Measurements from ENCODE around the gene BMF. TPM values are rescaled to one million over a fixed set of nuclear protein-coding genes. Genes with fewer than 3 reads are reported as not detected.
"Not testable (repeated sequence)": the region's sequence is repeated elsewhere in the genome, so short reads cannot be mapped to it uniquely, and the experiment has no call there.

The BMF gene
- total RNA-seq, 1 donor from 2014 or later, result 16.9 TPM

DNA sequence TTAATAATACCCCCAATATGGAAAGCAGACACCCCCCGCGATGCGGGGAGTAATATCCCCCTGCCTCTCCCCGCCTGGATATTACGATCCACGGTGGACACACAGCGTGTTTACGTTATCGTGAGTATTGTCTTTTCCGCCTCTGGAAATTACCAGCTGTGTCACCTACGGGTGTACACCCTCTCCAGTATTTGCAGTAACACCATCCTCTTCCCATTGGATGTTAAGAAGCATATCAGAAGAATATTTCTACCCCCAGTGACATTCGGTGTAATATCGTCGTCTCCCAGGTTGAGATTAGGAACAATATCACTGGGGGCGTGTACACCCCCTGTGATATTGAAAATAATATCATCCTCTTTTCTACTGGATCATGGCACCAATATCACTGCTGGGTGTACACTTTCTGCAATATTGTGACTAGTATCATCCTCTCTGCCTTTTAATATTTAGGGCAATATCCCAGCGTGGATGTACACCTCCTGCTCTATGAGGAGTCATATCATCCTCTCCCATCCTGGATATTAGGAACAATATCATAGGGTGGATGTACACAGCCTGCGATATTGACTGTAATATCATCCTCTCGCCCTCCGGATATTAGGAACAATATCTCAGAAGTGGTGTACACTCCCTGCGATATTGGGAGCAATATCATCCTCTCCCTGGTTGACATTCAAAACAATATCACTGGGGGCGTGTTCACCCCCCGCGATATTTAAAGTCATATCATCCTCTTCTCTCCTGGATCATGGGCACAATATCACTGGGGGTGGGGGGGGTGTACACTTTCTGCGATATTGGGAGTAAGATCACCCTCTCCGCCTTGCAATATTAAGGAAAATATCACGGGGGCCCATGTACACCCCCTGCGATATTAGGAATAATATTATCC is 20.3 kb upstream of the BMF start:
- no peak for DNase-seq (ENCODE audit: low spot score)

DNA sequence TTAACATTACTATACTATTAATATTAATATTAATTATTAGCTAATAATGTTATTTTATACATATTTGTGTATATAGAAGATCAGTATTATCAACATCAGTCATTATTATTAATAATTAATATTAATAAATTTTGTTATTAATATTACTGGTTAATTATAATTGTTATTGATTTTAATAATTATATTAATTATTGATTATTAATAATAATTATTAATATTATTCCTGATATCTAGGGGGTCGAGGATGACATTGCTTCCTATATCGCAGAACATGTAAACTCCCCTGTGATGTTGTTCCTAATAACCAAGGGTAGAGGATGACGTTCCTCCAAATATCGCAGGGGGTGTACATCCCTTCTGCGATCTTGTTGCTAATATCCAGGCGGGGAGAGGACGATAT is 17.3 kb upstream of the BMF start:
- no peak for DNase-seq (ENCODE audit: low spot score)

DNA sequence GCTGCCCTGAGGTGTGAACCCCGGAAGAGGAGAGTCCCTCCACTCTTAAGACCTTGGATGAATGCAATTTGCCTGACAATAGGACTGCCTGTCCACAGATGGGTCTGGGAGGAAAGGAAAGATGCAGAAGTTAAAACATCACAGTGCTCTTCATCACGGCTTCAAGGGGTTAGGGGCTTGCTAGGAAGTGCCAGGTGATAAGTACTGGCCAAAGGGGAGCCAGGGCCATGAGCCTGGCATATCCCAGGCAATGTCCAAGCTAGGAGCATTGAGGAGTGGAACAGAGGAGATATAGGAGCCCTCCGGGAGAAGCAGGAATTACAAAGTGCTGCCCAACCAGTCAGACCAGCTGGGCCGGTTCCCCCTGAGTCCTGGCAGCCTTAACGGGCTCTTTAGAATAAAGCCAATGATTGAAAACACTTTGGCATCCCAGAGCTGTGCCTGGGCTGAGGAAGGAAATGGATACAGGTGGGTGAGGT is 16.2 kb upstream of the BMF start:
- DNase-seq (ENCODE audit: low spot score), result not testable (repeated sequence)

DNA sequence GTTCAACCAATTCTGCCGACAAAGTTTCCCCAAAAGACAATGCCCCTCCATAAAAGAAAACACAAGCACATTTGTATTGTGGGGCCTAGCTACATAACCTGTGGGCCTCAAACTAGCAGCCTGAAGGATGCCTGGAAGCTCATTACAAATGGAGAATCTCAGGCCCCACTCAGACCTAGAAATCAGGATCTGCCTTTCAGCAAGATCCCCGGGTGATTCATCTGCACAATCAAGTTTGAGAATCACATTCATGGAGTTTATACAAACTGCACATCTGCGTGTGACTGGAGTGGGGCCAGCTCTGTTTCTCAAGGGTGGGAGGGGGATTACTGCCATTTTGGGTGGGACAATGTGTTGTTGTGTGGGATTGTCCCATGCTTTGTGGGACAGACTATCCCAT is 15.7 kb upstream of the BMF start:
- not testable (repeated sequence) for DNase-seq (ENCODE audit: low spot score)

DNA sequence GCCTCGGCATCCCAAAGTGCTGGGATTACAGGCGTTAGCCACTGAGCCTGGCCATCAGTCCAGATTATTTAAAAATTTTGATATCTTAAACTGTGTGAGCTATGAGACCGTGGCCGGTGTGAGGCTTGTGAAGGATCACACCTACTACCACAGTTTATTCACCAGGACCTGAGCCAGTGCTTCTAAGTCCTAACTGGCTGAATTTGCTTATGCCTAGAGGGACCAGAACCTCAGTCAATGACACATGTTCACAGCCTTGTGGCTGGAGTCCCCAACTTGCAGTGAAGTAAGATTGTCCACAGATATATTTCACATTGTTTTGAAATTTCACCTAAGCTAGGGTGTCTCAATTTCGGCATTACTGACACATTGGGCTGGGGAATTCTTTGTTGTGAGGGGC is 15.2 kb upstream of the BMF start:
- DNase-seq (ENCODE audit: low spot score), result not testable (repeated sequence)

DNA sequence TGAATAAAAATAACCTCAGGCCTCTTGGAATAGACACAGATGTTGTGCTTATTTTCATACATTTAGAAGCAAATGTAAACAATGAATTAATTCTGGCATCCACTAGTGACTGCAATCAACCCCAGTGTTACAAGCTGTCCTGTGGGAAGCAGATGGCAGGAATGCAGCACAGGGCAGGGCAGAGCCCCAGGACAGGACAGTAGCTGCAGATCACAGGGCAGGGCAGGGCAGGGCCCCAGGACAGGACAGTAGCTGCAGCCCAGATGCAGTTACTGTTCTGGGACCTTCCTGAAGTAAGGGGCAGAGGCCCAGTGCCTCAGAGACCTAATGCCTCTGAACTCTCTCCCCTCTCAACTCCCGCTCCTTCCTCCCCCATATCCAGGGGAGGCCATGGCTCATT is 14.3 kb upstream of the BMF start:
- DNase-seq (ENCODE audit: low spot score), result not testable (repeated sequence)

DNA sequence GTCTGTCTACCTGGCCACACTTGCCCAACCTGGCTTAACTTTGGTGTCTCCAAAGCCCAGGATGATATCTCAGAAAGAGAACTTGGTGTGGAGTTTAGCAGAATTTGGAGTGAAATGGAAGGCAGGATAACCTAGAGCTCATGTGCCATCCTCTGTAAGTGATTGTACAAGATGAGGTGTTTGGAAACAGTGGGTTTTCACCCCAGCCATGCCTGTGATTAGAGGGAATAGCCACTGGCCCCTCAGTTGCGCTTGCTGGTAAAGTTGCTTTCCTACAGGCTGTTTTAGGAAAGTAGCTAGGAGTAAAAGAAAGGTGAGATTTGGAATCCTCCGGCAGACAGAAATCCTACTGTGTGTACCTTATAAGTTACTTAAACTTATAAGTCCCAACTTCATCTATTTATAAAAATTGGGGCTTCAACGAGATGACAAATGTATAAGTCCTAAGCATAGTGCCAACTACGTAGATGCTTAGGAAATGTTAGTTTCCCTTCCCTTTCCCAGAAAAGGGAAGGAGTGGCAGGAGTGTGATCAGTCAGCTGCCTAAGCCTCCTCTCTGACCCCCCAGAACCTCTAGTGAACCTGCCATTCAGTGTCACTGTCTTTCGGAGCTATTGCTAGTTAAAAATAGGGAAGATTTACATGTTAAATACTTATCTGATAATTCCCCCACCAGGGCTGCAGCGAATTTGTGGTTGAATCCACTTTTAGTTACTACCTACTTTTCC is 13.4 kb upstream of the BMF start:
- no peak for DNase-seq (ENCODE audit: low spot score)

DNA sequence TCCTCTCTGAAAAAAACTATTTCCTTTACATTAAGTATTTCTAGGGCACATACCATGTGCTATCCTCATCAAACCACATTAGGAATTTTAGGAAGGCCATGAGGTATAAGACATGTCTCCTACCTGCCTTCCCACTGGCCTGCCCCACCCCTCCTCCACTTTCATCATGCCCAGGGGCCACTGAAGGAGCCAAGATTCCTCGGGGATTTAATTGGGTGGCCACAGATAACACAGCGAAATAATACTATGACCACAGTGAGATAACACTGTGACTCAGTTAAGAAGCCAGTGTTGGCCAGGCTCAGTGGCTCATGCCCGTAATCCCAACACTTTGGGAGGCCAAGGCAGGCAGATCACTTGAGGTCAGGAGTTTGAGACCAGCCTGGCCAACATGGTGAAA is 9.8 kb upstream of the BMF start:
- DNase-seq (ENCODE audit: low spot score), result no peak

DNA sequence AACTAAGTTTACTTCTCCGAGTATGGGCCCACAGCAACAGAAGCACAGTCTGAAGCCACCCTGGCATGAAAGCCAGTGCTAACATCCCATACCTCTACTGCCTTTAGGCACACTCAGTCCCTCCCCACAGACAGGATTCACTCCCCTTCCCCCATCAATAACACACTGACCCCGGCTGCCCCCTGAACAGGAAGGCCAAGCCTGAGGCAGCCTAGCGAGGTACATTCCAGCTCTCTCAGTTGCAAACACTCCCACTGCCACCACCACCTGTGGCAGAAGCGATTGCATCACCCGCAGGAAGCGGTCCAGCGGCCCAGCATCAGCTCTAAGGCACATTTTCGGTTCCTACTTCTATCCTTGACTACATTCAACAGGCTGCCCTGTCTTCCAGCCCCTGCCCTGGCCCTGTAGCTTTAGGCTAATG is 7.0 kb upstream of the BMF start:
- no peak for DNase-seq (ENCODE audit: low spot score)

DNA sequence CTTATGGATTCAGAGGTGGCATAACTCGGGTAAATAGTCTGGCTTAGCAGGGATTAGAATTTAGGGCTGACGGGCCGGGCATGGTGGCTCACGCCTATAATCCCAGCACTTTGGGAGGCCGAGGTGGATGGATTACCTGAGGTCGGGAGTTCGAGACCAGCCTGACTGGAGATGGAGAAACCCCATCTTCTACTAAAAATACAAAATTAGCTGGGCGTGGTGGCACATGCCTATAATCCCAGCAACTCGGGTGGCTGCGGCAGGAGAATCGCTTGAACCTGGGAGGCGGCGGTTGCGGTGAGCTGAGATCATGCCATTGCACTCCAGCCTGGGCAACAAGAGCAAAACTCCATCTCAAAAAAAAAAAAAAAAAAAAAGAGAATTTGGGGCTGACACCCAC is 6.4 kb upstream of the BMF start:
- DNase-seq (ENCODE audit: low spot score), result not testable (repeated sequence)

DNA sequence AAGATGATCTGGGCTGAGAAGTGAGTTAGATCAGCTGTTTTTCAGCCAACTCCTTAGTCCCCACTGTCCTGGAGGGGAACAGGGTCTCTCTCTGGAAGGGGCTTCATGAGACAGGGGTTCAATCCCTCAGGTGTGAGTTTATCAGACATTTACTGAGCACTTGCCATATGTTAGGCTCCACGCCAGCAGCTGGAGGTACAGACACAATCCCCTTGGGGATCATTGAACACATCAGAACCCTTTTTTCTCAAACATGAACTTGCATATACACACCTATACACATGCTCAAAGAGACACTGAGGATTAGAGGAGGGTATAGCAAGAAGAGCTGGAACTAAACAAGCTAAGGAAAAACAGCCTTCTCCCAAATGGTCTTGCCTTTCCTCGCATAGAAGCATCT is 5.5 kb upstream of the BMF start:
- DNase-seq (ENCODE audit: low spot score), result no peak

DNA sequence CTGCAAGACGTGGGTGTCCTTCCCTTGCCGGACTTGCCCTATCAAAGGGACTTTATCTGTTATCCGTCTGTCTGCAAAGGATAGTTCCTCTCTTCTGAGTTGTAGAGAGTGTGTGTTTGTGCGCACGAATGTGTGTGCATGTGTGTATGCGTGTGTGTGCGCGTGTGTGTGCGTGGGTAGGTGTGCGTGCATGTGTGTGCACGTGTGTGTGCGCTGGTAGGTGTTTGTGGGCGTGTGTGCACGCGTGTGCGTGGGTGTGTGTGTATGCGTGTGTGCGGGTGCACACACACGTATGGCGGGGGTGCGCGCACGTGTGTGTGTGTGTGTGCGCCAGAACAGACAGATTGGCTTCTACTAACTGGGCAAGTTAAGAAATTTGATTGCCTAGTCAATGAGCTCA is 4.1 kb upstream of the BMF start:
- no peak for DNase-seq (ENCODE audit: low spot score)

DNA sequence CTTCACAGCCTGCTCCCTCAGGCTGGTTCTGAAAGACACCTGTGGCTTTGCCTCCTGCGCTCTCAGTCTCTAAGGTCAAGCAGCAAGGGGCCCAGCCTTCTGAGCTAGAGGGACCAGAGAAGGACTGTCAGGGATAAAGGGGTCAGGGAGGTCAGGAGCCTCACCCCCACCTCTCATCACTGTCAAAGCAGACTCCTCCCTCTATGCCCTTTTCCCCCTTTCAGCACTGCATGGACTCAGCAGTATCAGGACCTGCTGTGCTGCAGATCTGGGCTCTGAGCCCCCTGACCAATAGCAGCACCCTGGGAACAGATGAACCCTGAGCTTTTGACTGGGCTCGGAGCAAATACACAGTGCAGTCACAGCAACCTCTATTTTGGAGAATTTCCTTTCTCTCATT is 3.2 kb upstream of the BMF start:
- no peak for DNase-seq (ENCODE audit: low spot score)

DNA sequence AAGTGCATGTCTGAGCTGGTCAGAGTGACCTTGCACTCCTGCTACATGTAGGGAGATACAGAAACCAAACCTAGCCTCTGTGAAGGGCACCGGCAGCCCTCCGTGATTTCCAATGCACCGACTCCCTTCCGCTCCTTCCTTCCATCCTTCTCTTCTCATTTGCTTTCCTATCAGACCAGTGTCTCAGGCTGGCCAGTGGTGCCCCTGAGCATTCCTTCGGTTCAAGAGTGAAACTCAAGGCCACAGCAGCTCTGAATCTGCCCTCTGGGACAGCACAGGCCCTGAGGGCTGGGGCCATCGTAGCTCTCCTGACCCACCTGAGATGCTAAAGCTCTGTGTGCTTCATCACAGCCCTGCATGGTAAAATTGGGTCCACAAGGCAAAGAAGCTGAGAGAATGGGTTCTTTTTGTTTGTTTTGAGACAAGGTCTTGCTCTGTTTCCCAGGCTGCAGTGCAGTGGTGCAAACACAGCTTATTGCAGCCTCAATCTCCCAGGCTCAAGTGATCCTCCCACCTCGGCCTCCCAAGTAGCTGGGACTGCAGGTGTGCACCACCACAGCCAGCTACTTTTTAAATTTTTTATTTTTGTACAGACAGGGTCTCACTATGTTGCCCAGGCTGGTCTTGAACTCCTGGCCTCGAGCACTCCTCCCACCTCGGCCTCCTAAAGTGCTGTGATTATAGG is 2.3 kb upstream of the BMF start:
- DNase-seq (ENCODE audit: low spot score), result no peak

DNA sequence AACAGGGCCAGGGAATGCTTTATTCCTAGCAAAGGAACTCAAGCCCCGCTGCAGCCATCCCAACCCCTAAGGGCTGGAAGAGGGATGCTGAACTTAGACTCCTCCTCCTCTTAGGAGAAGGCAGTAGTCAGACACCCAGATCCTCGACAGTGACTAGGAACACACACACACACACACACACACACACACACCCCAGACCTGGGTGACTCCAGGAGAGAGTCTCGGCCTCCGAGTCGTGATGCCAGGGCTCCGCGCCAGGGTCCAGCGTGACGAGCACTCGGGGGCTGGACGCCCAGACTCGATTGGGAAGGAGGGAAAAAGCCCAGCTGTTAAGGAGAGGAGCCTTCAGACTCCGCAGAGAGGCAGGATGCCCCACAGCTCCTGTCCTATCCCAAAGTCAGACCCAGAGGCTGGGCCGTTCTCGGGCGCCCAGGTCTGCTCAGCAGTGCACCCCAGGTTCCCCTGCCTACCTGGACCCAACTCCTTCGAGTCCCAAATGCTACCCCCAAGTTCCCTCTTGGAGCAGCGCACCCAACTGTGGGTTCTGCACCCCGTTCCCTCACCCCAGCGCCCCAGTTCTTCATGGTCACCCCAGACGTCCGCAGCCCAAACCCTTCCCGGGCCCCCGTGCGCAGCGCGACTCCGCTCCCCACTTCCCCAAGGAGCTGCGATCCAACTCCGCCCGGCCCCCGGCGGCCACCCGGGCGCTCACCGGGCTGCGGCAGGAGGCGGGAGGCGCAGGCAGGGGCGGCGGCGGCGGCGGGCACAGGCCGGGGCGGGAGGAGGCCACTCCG is 421 bp downstream of the BMF start:
- DNase-seq (ENCODE audit: low spot score), result peak; percentile 60

DNA sequence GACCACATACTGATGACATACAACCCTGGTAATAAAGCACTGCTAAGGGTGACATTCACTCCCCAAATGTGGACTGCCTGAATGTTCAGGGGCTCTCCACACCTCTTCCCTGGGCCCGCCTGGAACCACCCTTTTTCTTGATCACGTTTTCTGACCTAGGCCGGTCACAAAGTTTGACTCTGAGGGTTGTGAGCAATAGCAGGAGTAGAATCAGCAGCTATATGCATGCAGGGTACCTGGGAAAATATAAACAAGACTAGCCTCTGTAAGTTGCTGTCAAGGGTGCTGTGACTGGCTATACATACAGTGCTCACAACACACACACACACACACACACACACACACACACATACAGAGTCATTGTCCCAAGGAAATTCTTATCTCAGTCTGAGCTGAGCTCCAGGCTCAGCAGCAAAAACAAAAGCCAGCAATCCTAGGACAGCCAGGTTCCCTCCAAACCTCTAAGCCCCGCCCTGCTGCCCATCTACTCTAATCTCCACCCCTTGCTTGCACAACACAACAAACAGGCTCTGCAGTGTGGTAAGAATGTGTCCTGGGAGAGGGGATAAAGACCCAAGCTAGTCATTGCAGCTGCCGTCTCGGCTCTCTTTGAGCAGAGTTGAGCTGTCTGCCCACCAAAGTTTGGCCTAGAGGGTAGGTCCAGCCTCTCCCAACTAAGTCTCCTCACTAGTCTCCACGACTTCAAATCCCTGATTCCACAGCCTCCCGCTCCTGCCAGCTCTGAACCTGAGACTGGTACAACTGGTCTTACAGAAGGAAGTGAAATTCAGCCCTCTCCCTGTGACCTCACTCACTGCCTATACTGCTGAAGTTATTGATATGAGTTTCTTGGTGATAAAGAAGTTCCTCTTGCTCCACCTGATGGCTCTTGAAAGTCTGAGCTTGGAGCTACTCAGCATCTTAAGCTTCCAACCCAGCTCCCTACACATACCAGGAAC is 2.2 kb downstream of the BMF start:
- peak; percentile 91 for DNase-seq (ENCODE audit: low spot score)

DNA sequence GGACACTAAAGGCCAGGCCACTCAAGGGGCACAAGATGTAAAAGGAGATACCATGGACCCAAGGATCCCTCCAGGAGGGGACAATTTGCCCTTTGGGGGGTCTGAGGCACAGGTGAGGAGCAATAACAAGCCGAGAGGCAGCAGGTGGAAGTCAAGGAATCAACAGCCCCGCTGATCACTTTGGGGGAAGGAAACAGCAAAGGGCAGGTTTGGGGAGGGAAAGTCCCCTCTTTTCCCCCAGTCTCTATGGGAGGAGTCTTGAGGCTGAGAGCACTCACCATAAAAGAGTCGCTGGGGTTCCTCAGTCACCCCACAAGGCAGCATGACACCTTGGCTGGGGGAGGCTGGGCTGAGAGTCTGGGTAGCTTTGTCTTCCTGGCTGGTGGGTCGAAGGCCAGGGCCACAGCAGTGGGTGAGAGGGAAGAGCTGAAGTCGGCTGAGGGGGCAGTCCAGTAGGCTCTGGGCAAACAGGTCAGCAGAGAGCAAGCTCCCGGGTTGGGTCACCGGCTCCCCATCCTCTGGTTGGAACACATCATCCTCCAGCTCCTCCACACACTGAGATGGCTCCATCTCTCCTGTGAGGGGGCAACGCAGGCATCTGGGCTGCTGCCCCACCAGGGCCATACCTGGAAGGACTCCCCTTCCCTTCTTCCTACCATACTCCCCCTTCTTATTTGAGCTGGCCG is 3.0 kb downstream of the BMF start:
- DNase-seq (ENCODE audit: low spot score), result no peak

DNA sequence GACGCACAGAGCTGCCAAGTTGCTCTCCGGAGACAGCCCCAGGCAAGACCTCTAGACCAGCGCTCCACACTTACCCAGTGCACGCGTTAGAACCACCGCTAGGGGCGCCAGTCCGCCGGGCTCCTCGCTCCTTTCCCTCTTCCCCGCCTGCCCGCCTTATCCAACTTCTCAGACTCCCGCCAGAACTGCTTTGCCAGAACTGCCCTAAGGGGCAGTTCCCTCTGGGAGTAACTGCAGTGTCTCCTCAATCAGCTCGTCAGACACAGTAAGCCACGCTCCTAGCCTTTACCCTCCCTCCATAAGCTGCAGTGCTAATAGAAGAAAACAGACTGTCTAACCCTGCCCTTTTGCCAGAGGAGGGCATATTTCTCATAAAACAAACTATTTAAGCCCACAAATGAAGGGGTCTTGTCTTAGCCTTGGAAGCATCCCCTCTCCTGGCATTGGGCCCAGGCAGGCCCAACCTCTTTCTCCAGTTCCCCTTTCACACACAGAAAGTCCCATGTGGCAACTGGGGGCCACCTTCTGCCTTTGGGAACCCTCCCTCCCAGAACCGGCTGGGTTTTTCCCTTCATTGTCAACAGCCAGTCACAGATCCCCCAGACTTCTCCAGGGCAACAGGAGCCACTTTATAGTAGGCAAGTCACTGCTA is 3.7 kb downstream of the BMF start:
- DNase-seq (ENCODE audit: low spot score), result peak; percentile 96

DNA sequence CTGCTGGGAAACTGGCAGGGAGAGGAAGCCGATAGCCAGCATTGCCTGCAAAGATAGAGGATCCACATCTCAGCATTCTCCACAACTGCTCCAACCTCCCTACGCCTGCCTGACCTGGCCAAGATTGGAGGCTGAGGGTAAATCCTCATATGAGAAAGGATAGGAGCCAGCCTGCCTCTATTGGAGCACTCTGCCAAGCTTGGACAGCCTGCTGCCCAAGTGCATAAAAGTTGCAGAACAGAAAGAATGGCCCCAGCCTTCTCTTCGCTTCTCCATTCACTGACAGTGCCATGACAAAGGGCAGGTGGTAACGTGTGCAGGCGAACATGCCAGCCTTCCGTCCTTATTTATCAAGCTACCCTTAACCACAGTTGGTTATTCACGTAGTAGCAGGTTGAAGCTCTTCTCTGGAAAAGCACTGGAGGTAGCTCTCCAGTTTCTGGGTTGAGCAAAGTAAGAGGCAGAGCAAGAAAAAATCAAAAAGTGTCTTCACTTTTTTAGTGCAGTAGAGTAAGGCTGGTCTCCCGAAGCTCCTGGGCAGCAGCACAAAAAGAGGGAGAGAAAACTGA is 4.3 kb downstream of the BMF start:
- DNase-seq (ENCODE audit: low spot score), result no peak

Data from umbilical cord (tissue), 2 donors.